ENCODE results near the gene HECTD4. TPM values are rescaled to one million over a fixed set of nuclear protein-coding genes. Genes with fewer than 3 reads are reported as not detected.

HECTD4 gene
- total RNA-seq, 1 experiment from 2014 or later, result 24.6 TPM

- H3K9me3 ChIP-seq (ENCODE audit: low read length), result no peaks in the 10 kb centered on the region
- no peak overlapping the region for H3K4me2 ChIP-seq (ENCODE audit: low read length)
- no peak overlapping the region for H3K27ac ChIP-seq (ENCODE audit: low read length)
- H3K4me1 ChIP-seq (ENCODE audit: insufficient read depth, low read length), result peaks cover 21% of the 10 kb centered on the region
- intact Hi-C loops (cut with micrococcal nuclease), result no loop called here
- no peaks in the 10 kb centered on the region for H4K20me1 ChIP-seq (ENCODE audit: low read length)
- BruUV-seq (replicated peaks), result no TSS peak
- no peak overlapping the region for H2AFZ ChIP-seq (ENCODE audit: low read length)
- CTCF ChIA-PET, result no interaction called here
- TF ChIP-seq, protein P1, sequence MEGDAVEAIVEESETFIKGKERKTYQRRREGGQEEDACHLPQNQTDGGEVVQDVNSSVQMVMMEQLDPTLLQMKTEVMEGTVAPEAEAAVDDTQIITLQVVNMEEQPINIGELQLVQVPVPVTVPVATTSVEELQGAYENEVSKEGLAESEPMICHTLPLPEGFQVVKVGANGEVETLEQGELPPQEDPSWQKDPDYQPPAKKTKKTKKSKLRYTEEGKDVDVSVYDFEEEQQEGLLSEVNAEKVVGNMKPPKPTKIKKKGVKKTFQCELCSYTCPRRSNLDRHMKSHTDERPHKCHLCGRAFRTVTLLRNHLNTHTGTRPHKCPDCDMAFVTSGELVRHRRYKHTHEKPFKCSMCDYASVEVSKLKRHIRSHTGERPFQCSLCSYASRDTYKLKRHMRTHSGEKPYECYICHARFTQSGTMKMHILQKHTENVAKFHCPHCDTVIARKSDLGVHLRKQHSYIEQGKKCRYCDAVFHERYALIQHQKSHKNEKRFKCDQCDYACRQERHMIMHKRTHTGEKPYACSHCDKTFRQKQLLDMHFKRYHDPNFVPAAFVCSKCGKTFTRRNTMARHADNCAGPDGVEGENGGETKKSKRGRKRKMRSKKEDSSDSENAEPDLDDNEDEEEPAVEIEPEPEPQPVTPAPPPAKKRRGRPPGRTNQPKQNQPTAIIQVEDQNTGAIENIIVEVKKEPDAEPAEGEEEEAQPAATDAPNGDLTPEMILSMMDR (conservative IDR thresholded peaks at IDR 0.05; ENCODE audit: low read depth, low read length), result no peak
- TF ChIP-seq EZH2 (IDR thresholded peaks at IDR 0.05; ENCODE audit: low read length, unreplicated experiment) (no peak), EZH2phosphoT487 (IDR thresholded peaks at IDR 0.05; ENCODE audit: borderline replicate concordance, low read length) (no peak)
- H3K27me3 ChIP-seq (ENCODE audit: low read length), result no peaks in the 10 kb centered on the region
- POLR2A ChIA-PET (ENCODE audit: unreplicated experiment), result interaction anchor here (0.5 kb wide), 1 partner anchor 90 kb away, joined by 4 read pairs; no protein-coding TSS in a partner anchor
- no peak overlapping the region for H3K4me3 ChIP-seq (ENCODE audit: low read length)
- no peaks in the 10 kb centered on the region for H3K9me2 ChIP-seq (replicated peaks; ENCODE audit: low read length)
- no peak for ATAC-seq
- H3F3A ChIP-seq (ENCODE audit: low read length, unreplicated experiment), result no peaks in the 10 kb centered on the region
- no peak overlapping the region for H3K9ac ChIP-seq (ENCODE audit: low read length)
- H3K79me2 ChIP-seq (ENCODE audit: low read length), result no peaks in the 10 kb centered on the region
- peaks cover 33% of the 10 kb centered on the region for H3K36me3 ChIP-seq (ENCODE audit: low read depth, low read length)
- no peak for DNase-seq
These were observed 228.9 kb downstream of the HECTD4 start for GRCh38 chr12:112153181-112153892.

GRCh38 chr12:112151766-112152541 lies 230.3 kb downstream of the HECTD4 start:
- H3K27ac ChIP-seq (ENCODE audit: low read length), result no peak overlapping the region
- intact Hi-C loops (cut with micrococcal nuclease), result no loop called here
- no peaks in the 10 kb centered on the region for H3F3A ChIP-seq (ENCODE audit: low read length, unreplicated experiment)
- no peaks in the 10 kb centered on the region for H3K9me3 ChIP-seq (ENCODE audit: low read length)
- no peaks in the 10 kb centered on the region for H3K9me2 ChIP-seq (replicated peaks; ENCODE audit: low read length)
- no peaks in the 10 kb centered on the region for H3K27me3 ChIP-seq (ENCODE audit: low read length)
- H3K4me1 ChIP-seq (ENCODE audit: insufficient read depth, low read length), result peaks cover 32% of the 10 kb centered on the region
- no peak overlapping the region for H3K9ac ChIP-seq (ENCODE audit: low read length)
- BruUV-seq (replicated peaks), result no TSS peak
- no peak overlapping the region for H3K4me2 ChIP-seq (ENCODE audit: low read length)
- ChIA-PET CTCF (no interaction called here), POLR2A (ENCODE audit: unreplicated experiment) (no interaction called here)
- DNase-seq (no peak), ATAC-seq (no peak)
- H4K20me1 ChIP-seq (ENCODE audit: low read length), result no peaks in the 10 kb centered on the region
- H2AFZ ChIP-seq (ENCODE audit: low read length), result no peak overlapping the region
- peaks cover 38% of the 10 kb centered on the region for H3K36me3 ChIP-seq (ENCODE audit: low read depth, low read length)
- no peaks in the 10 kb centered on the region for H3K79me2 ChIP-seq (ENCODE audit: low read length)
- TF ChIP-seq EZH2phosphoT487 (IDR thresholded peaks at IDR 0.05; ENCODE audit: borderline replicate concordance, low read length) (no peak), EZH2 (IDR thresholded peaks at IDR 0.05; ENCODE audit: low read length, unreplicated experiment) (no peak)
- TF ChIP-seq, protein P1 (conservative IDR thresholded peaks at IDR 0.05; ENCODE audit: low read depth, low read length), result no peak
- no peak overlapping the region for H3K4me3 ChIP-seq (ENCODE audit: low read length)

All from PC-3 (cell line).